RPMI8226 (cell line): ENCODE measurements around the gene RPS5.
"Not testable (repeated sequence)": the region's sequence is repeated elsewhere in the genome, so short reads cannot be mapped to it uniquely, and the experiment has no call there.

Source experiments
- DNase-seq: peaks from one replicate; pipeline ENCODE4 v3.0.0-alpha.2; 2015

The RPS5 gene

GRCh38 chr19:58385891-58386575 is 1.0 kb upstream of the RPS5 start:
- DNase-seq: no peak

DNA sequence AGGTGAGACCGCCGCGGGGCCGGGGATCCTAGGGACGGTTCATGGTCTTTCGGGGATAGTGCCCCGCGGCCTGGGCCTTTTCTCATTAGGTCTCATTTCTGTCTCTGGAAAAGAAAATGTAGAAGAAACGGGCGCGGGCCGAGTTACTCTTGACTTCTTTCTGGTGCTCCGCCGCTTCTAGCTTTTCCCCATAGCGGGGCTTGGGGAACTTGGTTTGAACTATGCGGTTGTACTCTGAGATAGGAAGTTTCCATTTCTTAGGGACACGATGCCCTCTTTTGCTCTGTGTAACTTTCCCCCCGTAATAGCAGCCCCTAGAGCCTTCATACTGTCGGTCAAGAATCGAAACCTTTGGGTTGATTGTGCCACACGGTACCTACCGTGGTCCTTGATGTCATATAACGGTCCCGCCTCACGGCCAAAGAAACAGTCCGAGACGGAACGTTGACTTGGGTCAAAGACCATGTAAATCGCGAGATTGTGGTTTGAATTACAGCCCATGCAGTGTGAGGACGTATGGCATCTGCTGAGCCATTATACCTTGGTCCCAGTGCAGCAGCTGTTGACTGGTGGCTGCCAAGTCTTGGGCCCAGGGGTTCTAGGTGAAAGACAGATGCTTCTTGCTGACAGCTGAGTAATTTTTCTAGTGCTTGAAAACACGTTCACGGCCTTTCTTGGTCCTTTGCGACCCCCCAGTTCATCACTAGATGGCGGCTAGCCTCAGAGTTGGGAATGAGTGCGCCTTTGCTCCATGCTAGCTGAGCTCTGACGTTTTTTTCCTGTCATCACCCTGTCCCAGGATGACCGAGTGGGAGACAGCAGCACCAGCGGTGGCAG is 487 bp downstream of the RPS5 start:
- DNase-seq: peak; percentile 26

GRCh38 chr19:58388175-58388526 is 1.1 kb downstream of the RPS5 start:
- DNase-seq: no peak

DNA sequence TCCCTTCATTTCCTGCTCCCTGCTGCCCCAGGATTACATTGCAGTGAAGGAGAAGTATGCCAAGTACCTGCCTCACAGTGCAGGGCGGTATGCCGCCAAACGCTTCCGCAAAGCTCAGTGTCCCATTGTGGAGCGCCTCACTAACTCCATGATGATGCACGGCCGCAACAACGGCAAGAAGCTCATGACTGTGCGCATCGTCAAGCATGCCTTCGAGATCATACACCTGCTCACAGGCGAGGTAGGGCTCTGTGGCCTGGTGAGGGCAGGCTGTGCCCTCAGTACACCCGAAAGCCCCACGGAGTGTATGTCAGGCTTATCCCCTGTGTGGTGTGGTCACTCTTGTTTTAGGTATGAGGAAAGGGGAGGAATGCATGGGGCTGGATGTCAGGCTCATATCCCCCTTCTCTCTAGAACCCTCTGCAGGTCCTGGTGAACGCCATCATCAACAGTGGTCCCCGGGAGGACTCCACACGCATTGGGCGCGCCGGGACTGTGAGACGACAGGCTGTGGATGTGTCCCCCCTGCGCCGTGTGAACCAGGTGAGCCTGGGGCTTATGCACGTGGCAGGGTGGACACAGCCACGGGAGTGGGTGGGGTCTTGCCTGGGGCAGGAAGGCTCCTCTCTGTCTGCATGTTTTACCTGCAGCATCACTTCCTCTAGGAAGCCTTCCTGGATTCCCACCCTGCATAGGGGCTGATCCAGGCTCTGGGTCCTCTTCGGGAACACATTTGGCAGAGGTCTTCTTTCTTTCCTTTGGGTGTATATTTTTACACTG is 6.1 kb downstream of the RPS5 start:
- no peak for DNase-seq

DNA sequence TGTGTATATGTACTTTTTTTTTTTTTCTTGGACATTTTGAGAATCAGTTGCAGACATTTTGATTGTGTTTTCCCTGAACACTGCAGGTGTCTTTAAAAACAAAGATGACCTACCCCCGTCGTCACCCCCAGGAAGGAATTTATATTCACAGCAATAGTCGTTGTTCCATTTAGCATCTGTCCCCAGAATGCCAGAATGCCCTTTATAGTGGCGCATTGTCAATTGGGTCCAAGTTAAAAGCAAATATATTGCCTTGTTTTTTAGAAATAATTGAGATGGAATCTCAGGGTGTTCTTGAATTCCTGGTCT is 6.6 kb downstream of the RPS5 start:
- DNase-seq: no peak

GRCh38 chr19:58394821-58395219 is 7.8 kb downstream of the RPS5 start:
- DNase-seq: no peak

- DNase-seq: peak; percentile 34
These were observed 8.3 kb downstream of the RPS5 start, which contains the start of gene RNF225 for GRCh38 chr19:58395220-58395978. Gene RNF225, plus strand, starts transcription at chr19:58395656. Its CDS starts 434 bp downstream, at chr19:58396090.

DNA sequence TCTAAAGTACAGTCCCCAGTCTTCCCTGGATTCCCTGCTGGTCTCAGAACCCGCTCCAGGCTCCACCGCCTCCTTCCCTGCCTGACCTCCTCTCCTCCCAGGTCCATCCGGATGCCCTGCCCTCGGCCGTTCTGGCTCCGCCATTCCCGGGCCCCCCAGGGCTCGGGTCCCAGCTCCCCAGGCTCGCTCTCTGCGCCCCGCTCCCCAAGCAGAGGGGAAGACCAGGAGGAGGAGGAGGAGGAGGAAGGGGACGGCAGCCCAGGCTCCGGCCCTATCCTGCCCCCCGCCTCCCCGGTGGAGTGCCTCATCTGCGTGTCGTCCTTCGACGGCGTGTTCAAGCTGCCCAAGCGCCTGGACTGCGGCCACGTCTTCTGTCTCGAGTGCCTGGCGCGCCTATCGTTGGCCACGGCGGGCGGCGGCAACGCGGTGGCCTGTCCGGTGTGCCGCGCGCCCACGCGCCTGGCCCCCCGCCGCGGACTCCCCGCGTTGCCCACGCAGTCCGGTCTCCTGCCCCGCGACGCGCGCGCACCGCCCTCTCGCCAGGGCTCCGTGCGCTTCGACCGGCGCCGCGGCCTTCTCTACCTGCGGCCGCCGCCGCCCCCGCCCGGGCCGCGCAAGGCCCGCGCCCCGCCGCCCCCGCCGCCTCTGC is 9.0 kb downstream of the RPS5 start:
- no peak for DNase-seq

GRCh38 chr19:58396691-58397532 is 9.8 kb downstream of the RPS5 start:
- DNase-seq: no peak

DNA sequence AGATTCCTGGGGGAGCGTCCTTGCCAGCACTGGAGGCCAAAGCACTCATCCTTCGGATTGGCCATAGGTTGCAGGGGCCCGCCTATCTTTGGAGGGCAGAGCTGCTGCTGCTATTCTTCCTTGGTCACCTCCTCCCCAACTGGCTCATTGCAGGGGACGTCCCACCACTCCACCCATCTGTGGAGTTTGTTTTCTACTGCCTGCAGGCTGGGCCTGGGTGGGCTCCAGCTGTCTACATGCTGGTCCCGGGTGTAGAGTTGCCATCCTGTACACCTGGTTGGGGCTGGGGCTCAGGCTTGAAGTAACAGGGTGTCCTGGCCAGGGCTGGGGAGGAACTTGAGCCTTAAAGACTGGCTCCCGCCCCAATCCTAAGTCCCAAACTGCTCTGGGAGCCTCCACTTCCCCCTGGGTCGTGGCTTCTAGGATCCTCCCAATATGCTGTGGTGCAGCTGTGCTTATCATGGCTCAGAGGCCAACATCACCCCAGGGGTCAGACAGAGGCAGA is 10.5 kb downstream of the RPS5 start:
- DNase-seq: no peak

GRCh38 chr19:58398087-58398486 is 11.0 kb downstream of the RPS5 start:
- DNase-seq: no peak

- no peak for DNase-seq
These were observed 11.5 kb downstream of the RPS5 start for GRCh38 chr19:58398545-58398944.

DNA sequence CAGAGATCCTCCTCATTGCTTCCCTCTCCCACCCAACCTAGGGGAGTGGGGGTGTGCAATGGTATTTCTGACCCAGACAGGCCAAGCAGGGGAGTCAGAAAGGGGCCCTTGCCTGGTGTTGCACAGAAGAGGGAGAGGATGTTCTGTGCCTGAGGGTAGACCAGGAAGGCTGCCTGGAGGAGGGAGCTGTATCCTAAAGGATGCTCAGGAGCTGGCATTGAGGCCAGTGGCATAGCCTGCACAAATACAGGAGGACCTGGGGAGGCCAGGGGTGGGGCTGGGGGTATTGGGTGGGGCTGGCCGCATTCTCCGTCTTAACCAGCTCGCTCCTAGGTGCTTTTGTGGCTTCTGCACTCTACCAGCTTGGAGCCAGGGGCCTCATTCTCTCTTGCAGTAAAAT is 12.8 kb downstream of the RPS5 start:
- no peak for DNase-seq

GRCh38 chr19:58400316-58400915 is 13.3 kb downstream of the RPS5 start:
- DNase-seq: no peak

DNA sequence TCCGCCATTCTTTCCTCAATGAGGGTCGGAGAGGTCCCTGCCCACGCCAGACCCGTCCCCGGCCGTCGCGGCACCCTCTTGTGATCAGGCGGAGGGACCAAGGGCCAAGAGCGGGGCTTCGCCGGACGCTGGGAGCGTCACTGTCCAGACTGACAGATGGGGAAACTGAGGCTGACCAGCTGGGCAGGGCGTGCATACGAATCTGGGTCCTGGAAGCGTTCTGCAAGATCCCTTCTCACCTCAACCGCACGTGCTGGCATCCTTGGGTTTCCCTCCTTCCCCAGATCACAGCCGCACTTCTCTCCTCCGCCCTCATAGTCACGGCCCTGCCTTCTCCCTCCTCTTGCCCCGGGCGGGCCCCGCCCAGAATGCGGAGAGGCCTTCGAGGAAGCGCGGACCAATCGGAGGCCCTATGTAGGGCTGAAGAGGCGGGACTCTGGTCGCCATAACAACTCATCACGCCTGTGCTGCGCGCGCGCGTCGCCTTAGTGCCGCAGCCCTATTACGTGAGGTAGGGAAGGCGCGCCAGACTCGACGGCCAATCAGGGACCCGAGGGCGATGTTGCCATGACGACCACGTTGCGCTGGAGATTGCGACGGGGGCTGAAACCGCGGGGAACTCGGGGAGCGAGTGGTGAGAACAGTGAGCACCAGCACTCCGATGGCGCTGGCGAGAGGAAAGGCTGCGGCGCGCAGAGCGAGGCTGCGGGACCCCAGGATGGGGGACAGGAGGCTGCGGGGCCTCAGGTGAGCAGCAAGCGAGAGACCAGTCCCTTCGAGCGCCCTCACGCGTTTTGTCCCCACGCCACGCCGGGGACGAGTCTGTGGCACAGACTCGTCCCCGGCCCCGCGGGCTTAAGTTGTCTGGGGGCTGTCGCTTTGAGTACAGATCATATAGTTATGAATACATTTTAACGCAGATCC is 14.1 kb downstream of the RPS5 start:
- DNase-seq: peak; percentile 99

- no peak for DNase-seq
These were observed 14.9 kb downstream of the RPS5 start for GRCh38 chr19:58401840-58402421.

DNA sequence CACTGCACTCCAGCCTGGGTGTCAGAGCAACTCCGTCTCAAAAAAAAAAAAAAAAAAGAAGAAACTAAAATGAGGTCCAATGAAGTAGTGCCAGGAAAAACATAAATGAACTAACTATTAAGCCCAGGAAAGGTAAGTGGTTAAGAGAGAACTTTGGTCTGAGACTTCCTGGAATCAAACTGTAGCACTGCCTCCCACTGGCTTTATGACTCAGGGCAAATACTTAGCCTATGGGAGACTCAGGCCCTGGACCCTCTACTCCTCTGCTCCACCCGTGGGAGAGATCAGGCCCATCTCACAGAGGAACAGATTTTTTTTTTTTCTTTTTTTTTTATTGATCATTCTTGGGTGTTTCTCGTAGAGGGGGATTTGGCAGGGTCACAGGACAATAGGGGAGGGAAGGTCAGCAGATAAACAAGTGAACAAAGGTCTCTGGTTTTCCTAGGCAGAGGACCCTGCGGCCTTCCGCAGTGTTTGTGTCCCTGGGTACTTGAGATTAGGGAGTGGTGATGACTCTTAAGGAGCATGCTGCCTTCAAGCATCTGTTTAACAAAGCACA is 16.9 kb downstream of the RPS5 start:
- DNase-seq: not testable (repeated sequence)

- DNase-seq: no peak
These were observed 20.0 kb downstream of the RPS5 start for GRCh38 chr19:58406818-58407657.
